ENCODE data around the gene CASP12. TPM values are rescaled to one million over a fixed set of nuclear protein-coding genes. Genes with fewer than 3 reads are reported as not detected.

CASP12 gene
- total RNA-seq, 2 experiments from 2014 or later = not detected

- ChIA-PET POLR2A (no interaction called here), CTCF (interaction anchor here (1.0 kb wide), 1 partner anchor 11 kb away, joined by 3 read pairs; no protein-coding TSS in a partner anchor)
- Mint-ChIP-seq H3K4me1 (ENCODE audit: low read depth) (peaks cover 4% of the 10 kb centered on the region), H3K27me3 (no peaks in the 10 kb centered on the region), H3K4me3 (no peak overlapping the region), H3K27ac (no peak overlapping the region), H3K9me3 (peaks cover 32% of the 10 kb centered on the region), H3K36me3 (ENCODE audit: low read depth) (peaks cover 20% of the 10 kb centered on the region)
- TF ChIP-seq CTCF (IDR thresholded peaks at IDR 0.05) = no peak
- ATAC-seq (no peak), DNase-seq (no peak)
- intact Hi-C loops (cut with micrococcal nuclease) = no loop called here
Measured at GRCh38 chr11:104928811-104929210, 30.6 kb upstream of the CASP12 start.

DNA sequence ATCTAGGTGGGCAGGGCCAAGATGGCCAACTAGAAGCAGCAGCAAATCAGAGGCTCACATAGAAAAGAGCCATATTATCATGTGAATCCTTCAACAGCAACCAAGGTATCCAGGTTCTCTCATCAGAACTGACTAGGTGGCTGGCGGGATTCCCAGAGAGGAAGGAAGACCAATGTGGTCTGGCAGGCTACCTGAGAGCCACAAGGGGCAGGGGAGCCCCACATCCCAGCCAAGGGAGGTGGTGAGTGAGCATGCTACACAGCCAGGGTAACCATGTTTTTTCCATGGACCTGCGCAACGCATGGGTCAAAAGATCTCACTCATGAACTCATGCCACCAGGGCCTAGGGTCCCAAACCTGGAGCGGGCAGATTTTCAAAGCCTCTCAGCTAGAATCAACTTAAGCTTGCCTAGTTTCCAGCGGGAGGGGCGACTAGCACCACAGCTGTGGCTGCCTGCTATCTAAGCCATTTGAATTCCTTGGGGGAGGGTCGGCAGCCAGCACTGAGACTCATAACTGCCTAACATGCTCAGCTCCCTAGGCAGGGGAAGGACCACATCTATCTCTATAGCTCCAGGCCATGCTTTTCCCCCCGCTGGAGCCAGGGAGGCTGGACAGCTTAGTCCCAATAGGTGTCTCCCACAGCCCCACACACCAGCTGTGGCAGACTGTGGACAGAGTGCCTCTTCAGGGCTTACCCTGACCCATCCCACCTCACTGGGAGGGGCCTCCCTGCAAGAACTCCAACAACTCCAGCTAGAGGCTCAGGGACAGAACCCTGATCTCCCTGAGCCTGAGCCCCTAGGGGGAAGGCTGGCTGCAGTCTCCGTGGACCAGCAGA lies 28.7 kb upstream of the CASP12 start:
- DNase-seq (no peak), ATAC-seq (no peak)
- TF ChIP-seq CTCF (IDR thresholded peaks at IDR 0.05) = no peak
- H3K36me3 Mint-ChIP-seq (ENCODE audit: low read depth) = peaks cover 20% of the 10 kb centered on the region
- H3K27me3 Mint-ChIP-seq = no peaks in the 10 kb centered on the region
- ChIA-PET CTCF (interaction anchor here (1.0 to 1.2 kb wide), 2 partner anchors 19 to 20 kb away, joined by 3 to 4 read pairs; no protein-coding TSS in a partner anchor), POLR2A (interaction anchor here (0.5 kb wide), 1 partner anchor 20 kb away, joined by 3 read pairs; no protein-coding TSS in a partner anchor)
- no peak overlapping the region for H3K27ac Mint-ChIP-seq
- intact Hi-C loops (cut with micrococcal nuclease) = no loop called here
- H3K9me3 Mint-ChIP-seq = peaks cover 27% of the 10 kb centered on the region
- no peak overlapping the region for H3K4me3 Mint-ChIP-seq
- H3K4me1 Mint-ChIP-seq (ENCODE audit: low read depth) = no peaks in the 10 kb centered on the region

DNA sequence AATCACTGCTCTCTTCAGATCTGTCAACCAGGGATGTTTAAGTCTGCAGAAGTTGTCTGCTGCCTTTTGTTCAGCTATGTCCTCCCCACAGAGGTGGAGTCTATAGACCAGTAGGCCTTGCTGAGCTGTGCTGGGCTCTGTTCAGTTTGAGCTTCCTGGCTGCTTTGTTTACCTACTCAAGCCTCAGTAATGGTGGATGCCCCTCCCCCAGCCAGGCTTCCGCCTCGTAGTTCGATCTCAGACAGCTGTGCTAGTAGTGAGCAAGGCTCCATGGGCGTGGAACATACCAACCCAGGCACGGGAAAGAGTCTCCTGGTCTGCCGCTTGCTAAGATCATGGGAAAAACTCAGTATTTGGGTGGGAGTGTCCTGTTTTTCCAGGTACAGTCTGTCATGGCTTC lies 27.6 kb upstream of the CASP12 start:
- ChIA-PET CTCF (interaction anchor here (1.0 kb wide), 1 partner anchor 21 kb away, joined by 3 read pairs; no protein-coding TSS in a partner anchor), POLR2A (interaction anchor here (1.3 kb wide), 1 partner anchor 10 kb away, joined by 3 read pairs; no protein-coding TSS in a partner anchor)
- H3K4me1 Mint-ChIP-seq (ENCODE audit: low read depth) = no peaks in the 10 kb centered on the region
- TF ChIP-seq CTCF (IDR thresholded peaks at IDR 0.05) = no peak
- DNase-seq (no peak), ATAC-seq (no peak)
- H3K9me3 Mint-ChIP-seq = peaks cover 27% of the 10 kb centered on the region
- no peak overlapping the region for H3K4me3 Mint-ChIP-seq
- peaks cover 20% of the 10 kb centered on the region for H3K36me3 Mint-ChIP-seq (ENCODE audit: low read depth)
- no peaks in the 10 kb centered on the region for H3K27me3 Mint-ChIP-seq
- intact Hi-C loops (cut with micrococcal nuclease) = no loop called here
- H3K27ac Mint-ChIP-seq = no peak overlapping the region

GRCh38 chr11:104918113-104918824 lies 20.0 kb upstream of the CASP12 start:
- TF ChIP-seq CTCF (IDR thresholded peaks at IDR 0.05) = no peak
- Mint-ChIP-seq H3K27me3 (no peaks in the 10 kb centered on the region), H3K4me3 (peak overlapping the region; percentile 78), H3K27ac (peak overlapping the region; percentile 78), H3K36me3 (ENCODE audit: low read depth) (no peaks in the 10 kb centered on the region), H3K4me1 (ENCODE audit: low read depth) (peaks cover 41% of the 10 kb centered on the region), H3K9me3 (peaks cover 3% of the 10 kb centered on the region)
- ChIA-PET POLR2A (no interaction called here), CTCF (interaction anchor here (1.1 kb wide), 1 partner anchor 51 kb away, joined by 6 read pairs; no protein-coding TSS in a partner anchor)
- intact Hi-C loops (cut with micrococcal nuclease) = no loop called here
- ATAC-seq (peak; percentile 81), DNase-seq (no peak)
